HG03378 (cell line): ENCODE measurements around the gene EPHB6.

Source experiments
- ATAC-seq: cut with Tn5 transposase; IDR thresholded peaks from one replicate; pipeline ENCODE4 v1.9.1; 2021; ENCODE audit warnings: mild to moderate bottlenecking, moderate library complexity; ENCODE audit not compliant: unreplicated experiment

The EPHB6 gene

GRCh38 chr7:142863891-142864685 is 9.2 kb downstream of the EPHB6 start:
- ATAC-seq, result no peak

DNA sequence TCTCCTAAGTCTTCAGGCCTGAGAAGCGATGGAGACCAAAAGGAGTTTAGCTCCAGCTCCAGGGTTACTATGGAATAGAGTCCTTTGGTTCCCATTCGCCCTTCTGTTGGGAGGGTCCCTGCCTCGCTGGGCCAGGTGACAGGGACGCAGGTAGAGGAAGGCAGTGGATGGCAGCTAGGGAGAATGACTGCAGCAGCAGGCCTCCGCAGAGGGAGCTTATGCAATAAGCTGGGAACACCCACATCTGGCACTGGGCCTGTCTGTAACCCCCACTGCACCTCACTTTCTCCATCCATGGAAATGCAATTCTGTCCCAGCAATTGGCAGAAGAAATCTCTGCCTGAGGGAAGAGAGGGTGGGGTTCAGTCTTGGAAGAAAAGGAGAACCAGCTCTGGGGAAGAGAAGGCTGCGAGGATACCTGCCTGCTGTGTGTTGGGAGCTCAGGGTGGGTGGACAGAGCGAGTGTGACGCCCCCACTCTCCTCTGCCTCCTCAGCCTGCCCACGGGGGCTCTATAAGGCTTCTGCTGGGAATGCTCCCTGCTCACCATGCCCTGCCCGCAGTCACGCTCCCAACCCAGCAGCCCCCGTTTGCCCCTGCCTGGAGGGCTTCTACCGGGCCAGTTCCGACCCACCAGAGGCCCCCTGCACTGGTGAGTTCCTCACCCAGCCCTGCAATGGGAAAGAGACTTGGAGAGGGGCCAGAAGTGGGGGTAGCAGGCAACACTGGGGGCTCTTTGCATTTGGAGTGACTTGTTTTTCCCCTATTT is 10.3 kb downstream of the EPHB6 start:
- no peak for ATAC-seq

DNA sequence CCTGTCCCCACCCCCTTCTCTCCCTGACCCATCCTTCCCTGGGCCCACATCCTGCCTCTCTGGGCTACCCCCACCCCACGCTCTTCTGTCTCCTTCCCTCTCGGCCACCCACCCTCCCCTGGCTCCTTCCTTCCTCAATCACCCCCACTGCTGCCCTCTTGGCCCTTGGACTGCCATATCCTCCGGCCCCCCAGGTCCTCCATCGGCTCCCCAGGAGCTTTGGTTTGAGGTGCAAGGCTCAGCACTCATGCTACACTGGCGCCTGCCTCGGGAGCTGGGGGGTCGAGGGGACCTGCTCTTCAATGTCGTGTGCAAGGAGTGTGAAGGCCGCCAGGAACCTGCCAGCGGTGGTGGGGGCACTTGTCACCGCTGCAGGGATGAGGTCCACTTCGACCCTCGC is 10.9 kb downstream of the EPHB6 start:
- ATAC-seq, result no peak

- ATAC-seq, result no peak
These were observed 11.7 kb downstream of the EPHB6 start for GRCh38 chr7:142866361-142867096.

- no peak for ATAC-seq
These were observed 12.2 kb downstream of the EPHB6 start for GRCh38 chr7:142867097-142867378.

GRCh38 chr7:142867398-142868187 is 12.7 kb downstream of the EPHB6 start:
- no peak for ATAC-seq

DNA sequence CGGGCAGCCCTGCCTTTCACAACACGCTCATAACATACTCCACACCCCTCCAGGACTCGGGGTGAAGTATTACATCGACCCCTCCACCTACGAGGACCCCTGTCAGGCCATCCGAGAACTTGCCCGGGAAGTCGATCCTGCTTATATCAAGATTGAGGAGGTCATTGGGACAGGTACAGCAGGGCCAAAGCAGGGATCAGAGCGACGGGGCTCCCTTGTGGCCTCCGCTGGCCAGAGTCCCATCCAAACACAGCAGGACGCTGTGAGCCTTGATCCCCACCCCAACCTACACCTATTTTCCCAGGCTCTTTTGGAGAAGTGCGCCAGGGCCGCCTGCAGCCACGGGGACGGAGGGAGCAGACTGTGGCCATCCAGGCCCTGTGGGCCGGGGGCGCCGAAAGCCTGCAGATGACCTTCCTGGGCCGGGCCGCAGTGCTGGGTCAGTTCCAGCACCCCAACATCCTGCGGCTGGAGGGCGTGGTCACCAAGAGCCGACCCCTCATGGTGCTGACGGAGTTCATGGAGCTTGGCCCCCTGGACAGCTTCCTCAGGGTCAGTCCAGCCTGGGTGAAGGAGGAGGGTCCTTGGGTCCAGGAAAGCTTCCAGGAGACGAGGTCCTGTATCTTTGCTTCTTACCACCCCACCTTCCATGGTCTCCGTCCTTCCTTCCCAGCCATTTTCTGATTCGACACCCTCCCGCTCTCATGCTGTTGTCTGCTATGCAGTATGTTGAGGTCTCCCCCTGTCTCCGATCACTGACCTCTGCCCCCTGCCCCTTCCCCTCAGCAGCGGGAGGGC is 13.5 kb downstream of the EPHB6 start:
- no peak for ATAC-seq

GRCh38 chr7:142868986-142869415 is 14.1 kb downstream of the EPHB6 start:
- no peak for ATAC-seq

DNA sequence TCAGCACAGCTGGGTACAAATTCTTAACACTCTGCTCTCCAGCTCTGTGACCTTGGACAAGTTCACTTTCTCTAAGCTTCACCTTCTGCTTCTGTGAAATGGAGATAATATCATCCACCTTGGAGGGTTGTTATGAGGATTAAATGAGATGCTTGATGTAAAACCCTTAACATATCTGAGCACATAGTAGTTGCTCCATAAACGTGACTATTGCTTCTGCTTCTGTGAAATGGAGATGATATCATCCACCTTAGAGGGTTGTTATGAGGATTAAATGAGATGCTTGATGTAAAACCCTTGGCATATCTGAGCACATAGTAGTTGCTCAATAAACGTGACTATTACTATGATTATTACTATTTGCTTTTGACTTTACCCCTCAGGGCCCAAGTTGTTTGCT is 14.6 kb downstream of the EPHB6 start:
- ATAC-seq, result no peak

GRCh38 chr7:142870147-142870559 is 15.3 kb downstream of the EPHB6 start:
- no peak for ATAC-seq

GRCh38 chr7:142870566-142871259 is 15.8 kb downstream of the EPHB6 start:
- ATAC-seq, result no peak

GRCh38 chr7:142871260-142872105 is 16.6 kb downstream of the EPHB6 start:
- ATAC-seq, result no peak

DNA sequence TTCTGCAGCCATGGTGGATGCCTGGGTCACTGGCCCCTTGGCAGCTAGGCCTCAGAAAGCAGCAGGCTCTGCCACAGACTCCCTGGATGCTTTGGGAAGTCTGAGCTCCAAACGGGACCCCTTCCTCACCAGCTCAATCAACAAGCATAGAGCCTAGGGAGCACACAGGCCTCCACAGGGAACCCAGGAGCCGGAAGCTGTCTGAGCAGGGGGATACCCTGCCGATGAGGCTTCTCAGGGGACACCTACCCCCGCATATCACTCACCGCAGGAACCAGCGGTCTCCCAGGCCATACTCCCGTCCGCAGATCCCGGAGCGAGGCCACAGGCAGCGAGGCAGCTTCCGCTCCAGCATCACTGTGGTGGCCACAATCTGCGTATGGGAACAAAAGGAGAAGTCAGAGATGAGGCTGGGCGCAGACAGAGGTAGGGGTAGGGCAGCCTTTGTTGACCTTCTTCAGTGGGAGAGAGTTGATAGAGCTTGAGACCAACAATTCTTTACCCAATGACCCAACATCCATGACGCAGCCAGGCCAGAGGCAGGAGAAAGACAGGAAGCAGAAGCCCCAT is 17.3 kb downstream of the EPHB6 start:
- ATAC-seq, result no peak

- no peak for ATAC-seq
These were observed 18.5 kb downstream of the EPHB6 start for GRCh38 chr7:142873281-142873784.

DNA sequence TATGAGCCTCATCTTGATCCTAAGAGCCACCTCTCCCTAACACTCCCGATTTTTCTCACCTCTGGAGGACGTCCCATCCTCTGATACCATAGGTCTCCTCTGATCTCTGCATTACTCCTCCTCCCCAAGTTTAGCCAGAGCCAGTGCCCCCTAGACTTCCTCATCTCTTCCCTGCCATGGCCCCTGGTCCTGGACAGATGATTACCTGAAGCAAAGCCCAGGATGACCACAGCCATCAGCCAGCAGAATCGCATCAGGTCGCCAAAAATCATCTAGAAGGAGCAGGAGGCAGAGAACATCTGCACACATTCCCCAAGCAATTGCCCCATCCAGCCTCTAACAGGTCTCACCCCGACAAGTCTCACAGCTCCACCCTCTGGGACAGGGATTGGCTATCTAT is 19.0 kb downstream of the EPHB6 start:
- ATAC-seq, result no peak

DNA sequence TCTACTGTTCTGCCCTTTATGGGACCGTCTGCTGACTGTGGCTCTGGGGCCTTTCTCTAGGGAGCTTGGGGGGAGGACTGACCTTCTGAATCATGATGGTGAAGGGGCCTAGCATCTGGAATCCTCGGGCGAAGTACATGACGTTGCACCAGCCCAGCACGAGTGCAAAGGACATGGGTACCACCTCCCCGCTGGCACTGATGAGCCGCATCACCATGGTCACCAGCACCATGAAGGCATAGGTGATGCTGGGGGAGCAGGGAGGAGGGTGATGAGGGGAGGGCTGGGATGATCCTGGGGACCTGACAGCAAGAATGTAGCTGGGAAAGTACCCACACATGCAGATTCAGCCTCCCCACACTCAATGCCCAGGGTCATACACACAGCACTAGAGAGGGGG is 19.5 kb downstream of the EPHB6 start:
- ATAC-seq, result no peak

DNA sequence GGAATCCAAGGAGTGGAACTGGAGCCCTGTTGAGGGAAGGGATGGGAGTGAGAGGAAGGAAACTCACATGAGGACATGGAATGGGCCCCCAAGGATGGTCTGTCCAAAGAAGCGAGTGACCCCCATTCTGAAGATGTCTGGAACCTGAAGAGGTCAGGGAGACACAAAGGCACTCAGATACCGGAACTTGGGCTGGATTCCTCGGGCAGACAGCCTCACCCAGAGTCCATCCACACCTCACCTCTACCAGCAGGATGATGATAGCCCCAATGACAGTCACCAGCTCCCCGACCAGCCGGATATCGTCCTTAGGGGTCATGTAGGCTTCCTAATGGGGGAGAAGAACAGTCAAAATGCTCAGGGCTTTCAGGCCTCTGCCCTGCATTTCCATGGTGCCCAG is 20.0 kb downstream of the EPHB6 start:
- no peak for ATAC-seq

DNA sequence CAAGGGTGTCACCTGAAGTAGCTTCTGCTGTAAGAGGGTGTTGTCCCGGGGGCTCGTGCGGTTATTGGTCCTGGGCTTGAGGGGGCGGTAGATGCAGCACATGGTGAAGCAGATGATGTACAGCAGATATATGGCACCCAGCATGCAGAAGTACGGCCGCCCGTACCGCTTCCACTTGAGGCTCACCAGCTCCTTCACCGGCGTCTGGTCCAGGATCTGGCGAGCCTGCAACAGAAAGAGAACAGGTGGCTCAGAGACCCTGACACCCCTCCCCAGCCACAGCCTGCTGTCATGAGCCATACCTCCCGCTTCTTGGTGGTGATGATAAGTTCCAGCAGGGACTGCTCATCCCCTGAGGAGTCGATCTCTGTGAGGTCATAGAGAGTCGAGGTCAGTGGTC is 20.6 kb downstream of the EPHB6 start:
- ATAC-seq, result no peak
